Body of pancreas (tissue), 4 donors: ENCODE data around the gene LHFPL6.

Experiments
- CTCF ChIP-seq, 7 experiments: fragments of 450-650 bp in 4 of 7; fragments of 200-600 bp in 3 of 7; sonication (generic) in 3 of 7; IDR thresholded peaks; one replicate each; pipeline ENCODE4 v1.5.1; 2016 to 2019; ENCODE audit warnings: antibody characterized with exemption in 7 of 7
- POLR2A ChIP-seq, 3 donors: fragments of 450-650 bp; IDR thresholded peaks; one replicate each; pipeline ENCODE4 v1.6.1; 2016; ENCODE audit warnings: antibody characterized with exemption in 3 of 3, mild to moderate bottlenecking in 2 of 3

- TF ChIP-seq CTCF (IDR thresholded peaks at IDR 0.05) (no peak), POLR2A (IDR thresholded peaks at IDR 0.05) (no peak)
Observed at GRCh38 chr13:39484506-39485313, 118.3 kb downstream of the LHFPL6 start.
